ENCODE data around the gene HYKK.
"Not testable (repeated sequence)": the region's sequence is repeated elsewhere in the genome, so short reads cannot be mapped to it uniquely, and the experiment has no call there.

The HYKK gene

DNA sequence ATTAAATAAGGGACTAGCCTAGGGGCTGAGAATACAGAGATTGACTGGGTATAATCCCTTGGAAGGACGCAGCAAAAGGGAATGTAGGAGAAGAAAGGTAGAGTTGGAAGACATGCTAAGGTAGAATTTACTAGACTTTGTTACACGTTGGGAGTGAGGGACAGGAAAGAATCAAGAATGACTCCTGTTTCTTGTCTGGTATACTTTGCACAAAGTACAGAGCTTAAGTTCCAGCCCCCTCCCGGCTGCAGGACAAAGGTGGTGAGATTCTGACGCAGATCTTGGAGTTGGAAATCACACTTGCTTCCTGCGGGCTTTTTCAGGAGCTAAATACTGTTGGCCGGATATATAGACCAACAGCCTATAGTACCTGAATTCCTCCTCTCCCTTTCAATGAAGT, 895 bp downstream of the HYKK start:
- Histone ChIP-seq H3K4me3 (ENCODE audit: low read depth in 1 of 2, low read length in 1 of 2) (no peak overlapping the region), H3K36me3 (no peaks in the 10 kb centered on the region), H3K27ac (no peak overlapping the region), H3K27me3 (peaks cover 77% of the 10 kb centered on the region), H3K4me1 (ENCODE audit: control insufficient read depth in 1 of 2, insufficient read depth in 1 of 2, low read depth in 1 of 2, low read length in 1 of 2) (peaks cover 14% of the 10 kb centered on the region in 2 experiments), H3K9me3 (no peaks in the 10 kb centered on the region)
- TF ChIP-seq CTCF (IDR thresholded peaks at IDR 0.05), result no peak

DNA sequence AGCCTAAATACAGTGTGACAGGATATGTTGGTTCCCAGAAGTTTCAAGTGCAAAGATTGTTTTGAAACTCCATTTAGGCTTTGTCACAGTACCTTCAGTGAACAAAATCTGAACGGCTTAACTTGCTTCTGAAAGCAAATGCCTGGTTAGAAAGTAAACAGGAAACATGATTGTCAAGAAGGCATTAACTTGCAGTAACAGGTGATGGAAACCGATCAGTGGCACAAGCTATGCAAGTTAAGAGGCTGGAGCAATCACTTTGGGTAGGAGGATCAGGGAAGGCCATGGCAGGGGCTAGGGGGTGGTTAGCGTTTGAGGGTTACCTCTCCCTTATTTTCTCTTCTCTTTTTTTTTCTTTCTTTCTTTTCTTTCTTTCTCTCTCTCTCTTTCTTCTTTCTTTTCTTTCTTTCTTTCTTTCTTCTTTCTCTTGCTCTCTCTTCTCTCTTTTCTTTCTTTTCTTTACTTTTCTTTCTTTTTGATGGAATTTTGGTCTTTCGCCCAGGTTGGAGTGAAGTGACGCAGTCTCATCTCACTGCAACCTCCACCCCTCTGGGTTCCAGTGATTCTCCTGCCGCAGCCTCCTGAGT, 2.4 kb downstream of the HYKK start:
- peaks cover 14% of the 10 kb centered on the region in 2 experiments for H3K4me1 ChIP-seq (ENCODE audit: control insufficient read depth in 1 of 2, insufficient read depth in 1 of 2, low read depth in 1 of 2, low read length in 1 of 2)
- peaks cover 73% of the 10 kb centered on the region for H3K27me3 ChIP-seq
- TF ChIP-seq CTCF (IDR thresholded peaks at IDR 0.05), result no peak
- H3K36me3 ChIP-seq, result no peaks in the 10 kb centered on the region
- no peak overlapping the region for H3K4me3 ChIP-seq (ENCODE audit: low read depth in 1 of 2, low read length in 1 of 2)
- H3K27ac ChIP-seq, result no peak overlapping the region
- no peaks in the 10 kb centered on the region for H3K9me3 ChIP-seq

DNA sequence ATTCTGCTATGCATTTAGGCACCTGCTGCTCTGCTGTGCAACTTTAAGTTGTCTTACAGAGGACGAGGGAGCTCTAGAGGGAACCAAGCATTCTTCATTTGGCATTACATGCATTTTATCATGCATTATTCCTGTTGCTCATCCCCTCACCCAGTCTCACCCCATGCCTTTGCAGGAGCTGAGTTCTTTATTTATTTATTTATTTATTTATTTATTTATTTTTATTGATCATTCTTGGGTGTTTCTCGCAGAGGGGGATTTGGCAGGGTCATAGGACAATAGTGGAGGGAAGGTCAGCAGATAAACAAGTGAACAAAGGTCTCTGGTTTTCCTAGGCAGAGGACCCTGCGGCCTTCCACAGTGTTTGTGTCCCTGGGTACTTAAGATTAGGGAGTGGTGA, 12.7 kb downstream of the HYKK start:
- not testable (repeated sequence) for H3K4me3 ChIP-seq (ENCODE audit: low read depth in 1 of 2, low read length in 1 of 2); H3K4me1 ChIP-seq (ENCODE audit: control insufficient read depth in 1 of 2, insufficient read depth in 1 of 2, low read depth in 1 of 2, low read length in 1 of 2); H3K27ac ChIP-seq; H3K27me3 ChIP-seq; H3K36me3 ChIP-seq; H3K9me3 ChIP-seq

DNA sequence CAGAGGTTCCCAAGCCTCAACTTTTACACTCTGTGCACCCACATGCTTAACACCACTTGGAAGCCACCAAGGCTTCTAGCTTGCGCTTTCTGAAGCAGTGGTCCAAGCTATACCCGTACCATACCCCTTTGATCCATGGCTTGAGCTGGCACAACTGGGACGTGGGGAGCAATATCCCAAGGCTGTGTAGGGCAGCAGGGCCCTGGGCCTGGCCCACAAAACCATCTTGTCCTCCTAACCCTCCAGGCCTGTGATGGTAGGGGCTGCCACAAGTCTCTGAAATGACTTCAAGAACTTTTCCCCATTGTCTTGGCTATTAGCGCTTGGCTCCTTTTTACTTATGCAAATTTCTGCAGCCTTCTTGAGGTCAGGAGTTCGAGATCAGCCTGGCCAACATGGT, 16.9 kb downstream of the HYKK start:
- no peaks in the 10 kb centered on the region for H3K9me3 ChIP-seq
- no peaks in the 10 kb centered on the region for H3K4me1 ChIP-seq (ENCODE audit: control insufficient read depth in 1 of 2, insufficient read depth in 1 of 2, low read depth in 1 of 2, low read length in 1 of 2)
- H3K36me3 ChIP-seq, result no peaks in the 10 kb centered on the region
- no peak overlapping the region for H3K27ac ChIP-seq
- no peak overlapping the region for H3K4me3 ChIP-seq (ENCODE audit: low read depth in 1 of 2, low read length in 1 of 2)
- no peaks in the 10 kb centered on the region for H3K27me3 ChIP-seq
- TF ChIP-seq CTCF (IDR thresholded peaks at IDR 0.05), result no peak

DNA sequence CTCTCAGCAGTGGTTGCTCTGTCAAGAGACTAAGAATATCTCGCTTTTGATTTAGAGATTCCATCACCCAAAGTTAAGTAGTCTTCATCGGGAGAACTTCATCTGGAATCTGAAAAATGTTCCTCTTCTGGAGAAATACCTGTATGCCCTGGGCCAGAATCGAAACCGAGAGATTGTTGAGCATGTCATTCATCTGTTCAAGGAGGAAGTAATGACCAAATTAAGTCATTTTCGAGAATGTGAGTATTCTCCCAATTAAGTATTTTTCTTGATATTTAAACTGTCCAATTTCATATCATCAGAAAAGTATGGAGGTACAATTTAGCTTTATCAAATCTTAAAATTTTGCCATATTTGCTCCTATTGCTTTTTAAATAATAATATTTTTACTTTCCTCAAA, 19.9 kb downstream of the HYKK start:
- Histone ChIP-seq H3K4me3 (ENCODE audit: low read depth in 1 of 2, low read length in 1 of 2) (no peak overlapping the region), H3K36me3 (no peaks in the 10 kb centered on the region), H3K27ac (no peak overlapping the region), H3K9me3 (no peaks in the 10 kb centered on the region), H3K4me1 (ENCODE audit: control insufficient read depth in 1 of 2, insufficient read depth in 1 of 2, low read depth in 1 of 2, low read length in 1 of 2) (no peaks in the 10 kb centered on the region), H3K27me3 (no peaks in the 10 kb centered on the region)
- no peak for TF ChIP-seq CTCF (IDR thresholded peaks at IDR 0.05)

- H3K4me1 ChIP-seq (ENCODE audit: control insufficient read depth in 1 of 2, insufficient read depth in 1 of 2, low read depth in 1 of 2, low read length in 1 of 2), result no peaks in the 10 kb centered on the region
- no peak for TF ChIP-seq CTCF (IDR thresholded peaks at IDR 0.05)
- no peaks in the 10 kb centered on the region for H3K36me3 ChIP-seq
- H3K4me3 ChIP-seq (ENCODE audit: low read depth in 1 of 2, low read length in 1 of 2), result no peak overlapping the region
- no peak overlapping the region for H3K27ac ChIP-seq
- no peaks in the 10 kb centered on the region for H3K27me3 ChIP-seq
- no peaks in the 10 kb centered on the region for H3K9me3 ChIP-seq
Observed at GRCh38 chr15:78533331-78533730, 26.0 kb downstream of the HYKK start.

All from neutrophil (primary cell).